Fibroblast of skin of scalp (primary cell): Measurements from ENCODE around the gene CLCA4.

ENCODE experiments used
- DNase-seq: peaks from one replicate; pipeline ENCODE4 v3.0.0-alpha.2; 2013

CLCA4 gene

GRCh38 chr1:86618358-86618757, 71.5 kb downstream of the CLCA4 start:
- no peak for DNase-seq

GRCh38 chr1:86619313-86619712, 72.4 kb downstream of the CLCA4 start:
- DNase-seq, result no peak

- no peak for DNase-seq
Measured at GRCh38 chr1:86621286-86621685, 74.4 kb downstream of the CLCA4 start.
